GM19240 (cell line): Measurements from ENCODE around the gene SRPK3.
A peak's percentile ranks its signal among the peaks of the same experiment; 100 is the strongest.
"Not testable (repeated sequence)": the region's sequence is repeated elsewhere in the genome, so short reads cannot be mapped to it uniquely, and the experiment has no call there.

Source experiments
- DNase-seq: peaks from one replicate; pipeline ENCODE4 v3.0.0; 2011; ENCODE audit warnings: low spot score; ENCODE audit not compliant: insufficient read length

Gene SRPK3

DNA sequence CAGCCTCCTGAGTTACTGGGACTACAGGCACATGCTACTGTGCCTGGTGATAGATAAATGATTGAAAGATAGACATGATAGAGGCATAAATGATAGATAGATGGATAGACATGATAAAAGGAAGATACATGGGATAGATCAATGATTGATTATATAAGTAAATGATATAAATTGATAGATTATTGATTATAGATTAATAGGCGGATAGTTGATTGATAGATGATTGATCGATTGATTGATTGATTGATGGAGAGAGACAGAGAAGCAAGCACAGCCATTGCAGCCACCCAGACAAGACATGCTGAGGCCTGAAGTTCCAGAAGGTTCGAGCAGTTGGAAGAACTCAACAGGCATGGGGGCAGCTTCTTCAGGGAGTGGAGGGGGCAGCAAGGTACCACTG, 34.5 kb upstream of the SRPK3 start:
- no peak for DNase-seq

DNA sequence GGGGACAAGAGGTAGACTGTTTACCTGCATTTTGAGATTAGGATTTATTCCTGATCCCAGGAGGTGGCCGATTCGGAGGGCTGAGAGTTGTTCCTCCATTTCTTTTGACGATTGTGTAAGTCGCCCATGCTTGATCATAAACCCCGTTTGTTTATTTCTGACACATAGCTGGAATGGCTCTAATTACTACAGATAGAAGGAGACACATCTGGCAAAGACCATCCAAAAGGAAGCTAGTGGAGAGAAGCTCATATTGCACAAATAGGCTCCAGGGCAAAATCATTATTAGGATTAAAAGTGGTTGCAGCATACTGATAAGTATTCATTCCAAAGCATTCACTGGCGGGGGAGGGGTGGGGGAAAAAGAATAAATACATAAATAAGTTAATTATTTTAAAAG, 33.9 kb upstream of the SRPK3 start:
- DNase-seq, result not testable (repeated sequence)

DNA sequence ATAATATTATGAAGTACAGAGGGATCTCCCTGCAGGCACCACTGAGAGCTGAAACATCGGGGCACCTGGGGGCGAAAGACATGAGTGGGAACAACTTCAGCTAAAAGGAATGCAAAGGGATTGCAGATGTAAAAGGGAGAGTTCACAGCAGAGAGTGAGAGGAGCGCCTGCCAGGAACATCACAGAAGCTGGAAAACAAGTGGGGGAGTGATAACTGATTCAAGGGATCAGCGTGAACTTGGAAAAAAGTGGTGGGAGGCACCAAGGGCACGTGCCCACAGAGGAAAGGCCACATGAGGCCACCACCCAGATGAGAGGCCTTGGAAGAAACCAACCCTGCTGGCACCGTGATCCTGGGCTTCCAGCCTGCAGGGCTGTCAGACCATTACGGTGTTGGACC, 31.8 kb upstream of the SRPK3 start:
- not testable (repeated sequence) for DNase-seq

DNA sequence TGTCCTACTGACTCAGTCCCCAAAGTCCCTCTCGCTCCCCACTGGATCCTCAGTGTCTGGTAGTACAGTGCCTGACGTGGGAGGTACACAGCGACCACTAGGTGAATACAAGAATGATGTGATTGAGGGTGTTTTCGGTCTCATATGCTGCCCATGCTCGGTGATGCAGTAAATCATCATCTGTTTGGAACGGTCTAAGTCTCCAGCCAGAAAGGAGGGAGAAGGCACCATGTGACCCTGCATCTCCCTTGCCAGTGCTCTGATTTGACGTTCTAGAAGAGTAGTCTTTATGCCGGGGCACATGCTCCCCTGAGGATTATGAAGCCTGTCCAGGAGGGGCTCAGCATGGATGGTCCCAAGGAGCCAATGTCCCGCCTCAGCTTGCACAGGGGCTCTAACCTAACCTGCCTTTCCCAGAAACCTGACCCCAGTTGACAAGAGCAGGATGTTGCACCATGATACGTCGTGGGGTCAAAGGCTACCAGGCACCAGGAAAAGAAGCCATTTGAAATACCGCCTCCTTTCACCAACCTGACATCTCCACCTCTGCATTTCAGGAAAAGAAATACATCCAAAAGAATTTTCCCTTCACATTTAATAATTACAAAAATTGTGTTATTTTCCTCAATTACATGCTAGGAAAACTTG, 30.6 kb upstream of the SRPK3 start:
- no peak for DNase-seq

DNA sequence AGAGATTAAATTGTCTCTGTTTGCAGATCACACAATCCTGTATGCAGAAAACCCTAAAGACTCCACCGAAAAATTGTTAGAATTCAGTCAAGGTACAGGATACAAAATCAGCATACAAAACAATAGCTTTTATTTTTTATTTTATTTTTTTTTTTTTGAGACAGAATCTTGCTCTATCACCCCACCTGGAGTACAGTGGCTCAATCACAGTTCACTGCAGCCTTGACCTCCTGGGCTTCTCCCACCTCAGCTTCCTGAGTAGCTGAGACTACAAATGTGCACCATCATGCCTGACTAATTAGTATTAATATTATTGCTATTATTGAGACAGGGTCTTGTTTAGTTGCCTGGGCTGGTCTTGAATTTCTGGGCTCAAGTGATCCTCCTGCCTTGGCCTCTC, 25.7 kb upstream of the SRPK3 start:
- DNase-seq, result no peak

DNA sequence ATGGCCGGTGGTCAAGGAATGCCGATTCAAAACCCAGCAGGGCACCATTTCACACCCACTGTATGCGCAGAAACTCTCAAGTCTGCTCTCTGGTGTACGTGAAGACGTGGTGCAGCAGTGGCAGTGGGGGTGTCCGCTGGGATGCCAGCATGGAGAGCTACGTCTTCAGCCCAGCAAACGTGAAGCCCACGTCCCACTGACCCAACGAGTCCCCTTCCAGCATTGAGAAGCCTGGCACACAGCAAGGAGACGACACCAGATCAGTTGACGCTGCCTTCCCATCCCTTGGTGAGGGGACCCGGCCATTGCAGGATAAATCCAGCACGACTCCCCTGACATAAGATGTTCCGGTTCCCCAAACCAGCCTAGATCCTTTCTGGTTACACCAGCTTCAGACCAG, 19.0 kb upstream of the SRPK3 start:
- DNase-seq, result peak; percentile 1

DNA sequence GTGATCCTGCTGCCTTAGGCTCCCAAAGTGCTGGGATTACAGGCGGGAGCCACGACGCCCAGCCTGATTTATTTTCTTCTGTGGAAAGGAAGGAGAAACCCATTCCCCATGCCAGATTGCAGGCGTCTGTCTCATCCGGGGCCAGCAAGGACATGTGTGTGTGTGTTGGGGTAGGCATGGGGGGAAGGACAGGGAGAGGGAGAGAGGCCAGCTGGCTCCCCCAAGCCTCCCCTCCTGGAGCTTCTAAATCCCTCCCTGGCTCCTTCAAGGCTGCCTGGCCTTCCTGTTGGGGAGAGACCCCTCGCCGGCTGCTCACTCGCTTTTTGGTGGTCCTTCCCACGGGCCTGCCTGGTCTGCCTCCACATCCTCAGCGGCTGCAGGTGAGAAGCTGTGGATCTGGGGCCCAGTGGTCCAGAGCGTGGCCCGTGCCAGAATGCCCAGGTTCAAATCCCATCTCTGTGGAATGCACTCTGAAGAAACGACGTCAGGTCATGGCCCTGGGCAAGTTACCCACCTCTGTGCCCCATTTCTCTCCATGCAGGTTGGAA, 18.1 kb upstream of the SRPK3 start:
- DNase-seq, result no peak

DNA sequence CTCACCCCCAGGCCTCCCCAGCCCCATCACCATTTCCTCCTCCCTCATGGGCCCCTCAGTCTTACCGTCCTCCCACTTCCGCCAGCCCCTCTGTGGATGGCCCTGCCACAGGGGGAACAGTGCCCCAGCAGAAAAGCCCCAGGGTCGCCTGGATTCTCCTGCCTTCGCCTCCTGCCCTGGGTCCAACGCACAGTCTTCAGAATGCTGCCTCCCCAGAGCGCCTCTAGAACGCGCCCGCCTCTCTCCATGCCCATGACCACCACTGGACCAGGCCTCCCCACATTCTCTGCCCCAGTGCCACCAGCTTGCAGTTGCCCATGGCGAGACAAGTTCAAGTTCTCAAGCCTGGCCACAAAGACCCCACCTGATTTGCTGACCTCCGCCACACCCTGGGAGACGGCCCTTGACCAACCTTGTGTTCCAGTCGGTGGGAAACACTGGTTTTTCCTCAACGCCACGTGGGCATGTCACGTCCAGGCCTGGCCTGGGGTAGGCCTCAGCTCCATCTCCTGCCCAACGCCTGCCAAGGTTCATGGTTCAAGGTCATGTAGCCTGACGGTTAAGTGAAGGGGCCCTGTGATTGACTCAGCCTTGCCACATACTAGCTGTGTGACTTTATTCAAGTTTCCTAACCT, 17.4 kb upstream of the SRPK3 start:
- DNase-seq, result no peak

DNA sequence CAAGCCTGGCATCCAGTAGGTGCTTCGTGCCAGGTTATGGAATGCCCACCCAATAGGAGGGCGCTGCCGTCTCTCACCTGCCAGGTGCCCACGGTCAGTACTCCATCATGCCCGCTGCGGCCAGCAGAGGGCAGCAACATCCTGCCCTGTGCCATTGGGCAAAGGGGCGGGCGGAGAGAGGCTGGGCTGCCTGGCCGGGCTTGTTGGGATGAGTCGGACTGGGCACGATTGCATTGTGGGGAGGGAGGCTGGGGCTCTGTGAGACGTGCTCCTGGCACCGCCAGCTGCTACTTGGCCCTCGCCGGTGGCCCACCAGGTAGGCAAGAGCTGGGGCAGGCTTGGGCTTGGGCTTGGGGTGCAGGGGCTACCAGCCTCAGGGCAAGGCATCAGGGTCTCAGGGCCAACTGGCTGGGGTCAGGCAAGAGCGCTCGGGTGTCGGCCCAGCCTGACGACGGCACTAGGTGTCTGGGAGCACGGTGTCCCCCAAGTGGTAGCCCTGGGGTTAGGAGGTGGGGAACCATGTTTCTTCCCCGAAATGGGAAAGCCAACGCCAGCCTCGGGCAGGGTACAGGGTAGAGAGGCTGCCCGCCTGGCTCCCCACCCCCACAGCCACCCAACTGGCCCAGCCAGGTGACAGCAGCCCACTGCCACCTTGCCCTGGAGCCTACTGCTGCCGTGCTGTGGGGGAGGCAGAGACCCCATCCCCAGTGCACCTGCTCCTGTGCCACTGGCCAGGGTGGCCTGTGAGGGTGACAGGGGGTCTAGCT, 16.7 kb upstream of the SRPK3 start, which contains the start of gene PLXNB3:
Gene PLXNB3 (plus strand): TSS at position 261 of the 767 bp plus-strand sequence. CDS start 1,287 bp downstream, outside the sequence.
- peak; percentile 73 for DNase-seq

DNA sequence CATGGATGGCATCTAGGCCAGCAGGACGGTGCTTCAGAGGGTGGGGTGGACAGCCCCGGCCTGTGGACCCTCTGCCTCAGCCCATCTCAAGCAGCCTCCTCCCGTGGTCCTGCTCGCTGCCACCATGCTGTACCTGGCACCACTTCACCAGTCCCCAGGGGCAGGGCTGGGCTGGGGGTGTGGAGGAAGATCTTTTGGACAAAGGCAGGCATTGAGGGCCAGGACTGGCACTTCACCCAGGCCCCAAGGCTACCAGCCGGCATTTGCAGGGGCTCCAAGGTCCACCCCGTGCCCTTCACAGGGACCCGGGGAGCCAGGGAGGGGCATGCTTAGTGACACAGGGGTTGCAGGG, 16.1 kb upstream of the SRPK3 start:
- no peak for DNase-seq

DNA sequence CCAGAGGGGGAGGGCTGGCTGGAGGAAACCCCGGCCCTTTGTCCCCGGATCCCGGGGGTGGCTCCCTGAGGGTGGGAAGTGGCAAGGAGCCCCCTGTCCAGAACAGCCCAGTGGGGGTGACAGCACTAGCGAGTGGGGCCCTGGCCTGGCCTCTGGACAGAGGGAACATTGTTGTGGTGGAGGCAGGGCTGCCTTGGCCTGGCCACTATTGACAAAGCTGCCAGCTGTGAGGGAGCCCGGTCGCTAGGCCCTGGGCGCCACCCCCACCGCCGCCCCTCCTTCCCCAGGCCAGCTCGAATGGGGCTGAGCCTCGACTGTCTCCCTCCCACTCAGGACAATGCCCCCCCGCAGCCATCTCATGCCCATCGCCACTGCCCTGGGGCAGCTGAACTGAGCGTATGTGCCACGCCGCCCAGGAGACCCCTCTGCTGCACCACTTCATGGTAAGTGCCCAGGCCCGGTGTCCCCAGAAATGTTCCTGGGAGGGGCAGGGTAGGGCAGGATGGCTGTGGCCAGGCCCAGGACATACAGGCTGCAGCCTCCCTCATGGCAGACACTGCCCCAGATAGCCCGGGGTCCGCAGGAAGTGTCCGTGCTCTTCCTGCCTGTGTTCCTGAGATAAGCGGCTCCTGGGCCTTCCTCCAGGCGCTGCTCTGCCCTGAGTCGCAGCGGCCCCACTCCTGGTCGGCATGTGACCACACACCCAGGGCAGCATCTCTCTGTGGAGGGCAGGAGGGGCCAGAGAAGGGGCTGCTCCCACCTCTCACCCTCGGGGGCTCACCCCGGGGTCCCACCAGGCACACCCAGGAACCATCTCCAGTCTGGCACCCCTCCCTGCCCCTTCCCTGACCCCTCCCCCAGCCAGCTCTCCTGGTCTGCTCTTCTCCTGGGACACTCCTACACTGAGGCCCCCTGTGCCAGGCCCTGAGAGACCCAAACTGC, 15.4 kb upstream of the SRPK3 start:
- DNase-seq, result no peak

DNA sequence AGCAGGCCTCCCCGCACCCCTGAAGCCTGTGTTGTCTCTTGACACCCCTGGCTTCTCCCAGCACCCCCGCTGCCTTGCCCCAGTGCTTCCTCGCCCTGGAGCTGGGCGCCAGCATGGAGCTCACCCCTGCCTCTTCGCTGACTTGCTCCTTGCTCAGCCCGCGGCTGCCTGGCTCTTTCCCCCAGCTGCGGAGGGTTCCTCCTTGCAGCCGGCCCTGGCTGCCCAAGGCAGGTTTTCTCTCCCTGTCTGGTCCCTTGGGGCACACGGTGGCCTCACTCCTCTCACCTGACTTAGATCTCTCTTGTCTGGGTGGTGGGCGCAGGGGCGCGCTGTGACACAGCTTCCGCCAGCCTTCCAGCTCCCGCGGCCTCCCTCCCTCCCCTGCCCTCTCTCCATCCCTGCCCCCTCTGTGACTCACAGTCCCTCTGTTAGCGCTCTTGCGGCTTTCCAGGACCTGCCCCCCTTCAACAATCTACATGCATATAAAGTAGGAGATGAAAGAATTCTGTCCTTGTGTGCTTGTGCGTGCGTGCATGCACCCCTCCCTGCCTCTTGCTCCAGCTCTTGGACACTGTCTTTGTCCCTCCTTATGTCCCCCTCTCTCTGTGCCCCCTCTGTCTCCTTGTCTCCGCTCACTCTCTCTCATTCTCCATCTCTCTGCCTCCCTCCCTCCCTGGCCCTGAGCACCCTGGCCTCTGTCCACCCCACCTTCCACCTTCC, 14.6 kb upstream of the SRPK3 start:
- DNase-seq, result peak; percentile 4

DNA sequence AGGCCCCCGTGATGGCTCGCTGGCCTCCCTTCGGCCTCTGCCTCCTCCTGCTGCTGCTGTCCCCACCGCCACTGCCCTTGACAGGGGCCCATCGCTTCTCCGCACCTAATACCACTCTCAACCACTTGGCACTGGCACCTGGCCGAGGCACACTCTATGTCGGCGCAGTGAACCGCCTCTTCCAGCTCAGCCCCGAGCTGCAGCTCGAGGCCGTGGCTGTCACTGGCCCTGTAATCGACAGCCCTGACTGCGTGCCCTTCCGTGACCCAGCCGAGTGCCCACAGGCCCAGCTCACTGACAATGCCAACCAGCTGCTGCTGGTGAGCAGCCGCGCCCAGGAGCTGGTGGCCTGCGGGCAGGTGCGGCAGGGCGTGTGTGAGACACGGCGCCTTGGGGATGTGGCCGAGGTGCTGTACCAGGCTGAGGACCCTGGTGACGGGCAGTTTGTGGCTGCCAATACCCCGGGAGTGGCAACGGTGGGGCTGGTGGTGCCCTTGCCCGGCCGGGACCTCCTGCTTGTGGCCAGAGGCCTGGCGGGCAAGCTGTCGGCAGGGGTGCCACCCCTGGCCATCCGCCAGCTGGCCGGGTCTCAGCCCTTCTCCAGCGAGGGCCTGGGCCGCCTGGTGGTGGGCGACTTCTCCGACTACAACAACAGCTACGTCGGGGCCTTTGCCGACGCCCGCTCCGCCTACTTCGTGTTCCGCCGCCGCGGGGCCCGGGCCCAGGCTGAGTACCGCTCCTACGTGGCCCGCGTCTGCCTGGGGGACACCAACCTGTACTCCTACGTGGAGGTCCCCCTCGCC, 13.8 kb upstream of the SRPK3 start:
- no peak for DNase-seq

DNA sequence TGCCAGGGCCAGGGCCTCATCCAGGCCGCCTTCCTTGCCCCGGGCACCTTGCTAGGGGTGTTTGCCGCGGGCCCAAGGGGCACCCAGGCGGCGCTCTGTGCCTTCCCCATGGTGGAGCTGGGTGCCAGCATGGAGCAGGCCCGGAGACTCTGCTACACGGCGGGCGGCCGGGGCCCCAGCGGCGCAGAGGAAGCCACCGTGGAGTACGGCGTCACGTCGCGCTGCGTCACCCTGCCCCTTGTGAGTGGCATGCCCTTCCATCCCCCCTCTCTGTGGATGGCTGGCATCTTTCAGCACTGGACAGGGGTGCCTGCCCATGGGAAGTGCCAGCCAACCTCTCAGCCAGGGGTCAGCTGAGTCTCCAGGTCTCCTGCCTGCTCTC, 13.2 kb upstream of the SRPK3 start:
- DNase-seq, result no peak

DNA sequence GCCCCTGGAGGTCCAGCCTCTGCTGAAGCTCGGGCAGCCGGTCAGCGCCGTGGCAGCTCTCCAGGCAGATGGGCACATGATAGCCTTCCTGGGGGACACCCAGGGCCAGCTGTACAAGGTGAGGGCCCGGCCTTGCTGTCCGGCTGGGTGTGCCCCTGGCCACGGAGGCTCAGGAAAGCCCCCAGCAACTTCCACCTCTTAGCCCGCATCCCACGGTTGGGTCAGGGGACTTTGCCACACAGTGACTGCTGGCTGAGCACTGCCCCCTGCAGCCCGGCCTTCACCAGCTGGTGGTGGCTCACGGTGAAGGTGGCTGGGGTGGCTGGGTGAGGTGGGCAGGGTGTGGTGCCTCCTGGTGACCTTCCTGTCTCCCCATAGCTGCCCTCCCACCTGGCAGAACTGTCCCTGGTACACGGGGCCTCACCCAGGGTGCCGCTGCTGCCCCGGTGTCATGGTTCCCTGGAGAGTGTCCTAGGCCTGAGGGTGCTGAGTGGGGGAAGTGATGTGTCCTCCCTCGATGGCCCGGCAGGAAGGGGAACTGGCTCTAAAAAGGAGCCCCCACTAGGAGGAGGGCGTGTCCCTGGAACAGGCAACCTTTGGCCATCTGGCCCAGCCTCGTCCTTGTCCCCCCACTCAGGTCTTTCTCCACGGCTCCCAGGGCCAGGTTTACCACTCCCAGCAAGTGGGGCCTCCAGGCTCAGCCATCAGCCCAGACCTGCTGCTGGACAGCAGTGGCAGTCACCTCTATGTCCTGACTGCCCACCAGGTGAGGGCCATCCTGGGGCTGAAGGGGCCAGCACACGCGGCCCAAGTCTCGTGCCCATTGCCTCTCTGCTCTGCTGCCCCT, 12.3 kb upstream of the SRPK3 start:
- DNase-seq, result peak; percentile 3

DNA sequence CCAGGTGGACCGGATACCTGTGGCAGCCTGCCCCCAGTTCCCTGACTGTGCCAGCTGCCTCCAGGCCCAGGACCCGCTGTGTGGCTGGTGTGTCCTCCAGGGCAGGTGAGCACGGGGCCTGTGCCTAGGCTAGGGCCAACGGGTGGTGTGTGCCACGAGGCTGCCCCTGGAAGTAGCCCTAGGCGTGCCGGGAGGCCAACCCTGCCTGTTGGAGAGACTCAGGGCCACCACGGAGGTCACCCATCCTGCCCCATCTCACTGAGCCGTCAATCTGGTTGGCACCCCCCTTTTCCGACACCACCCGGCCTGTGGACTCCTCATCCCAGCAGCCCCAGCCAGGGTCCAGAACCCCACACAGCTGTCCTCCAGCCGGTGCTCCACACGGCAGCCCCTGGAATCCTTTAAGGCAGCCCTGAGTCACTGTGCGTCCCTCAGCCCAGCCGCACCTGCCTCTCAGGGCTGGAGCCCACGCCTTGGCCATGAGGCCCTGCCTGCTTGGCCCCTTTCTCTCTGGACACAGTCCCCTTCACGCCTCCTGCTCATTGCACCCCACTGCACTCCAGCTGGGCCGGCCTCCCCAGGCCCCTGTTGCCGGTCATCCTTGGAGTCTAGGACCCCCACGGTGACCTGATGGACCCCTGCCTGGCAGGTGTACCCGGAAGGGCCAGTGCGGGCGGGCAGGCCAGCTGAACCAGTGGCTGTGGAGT, 11.5 kb upstream of the SRPK3 start:
- no peak for DNase-seq

DNA sequence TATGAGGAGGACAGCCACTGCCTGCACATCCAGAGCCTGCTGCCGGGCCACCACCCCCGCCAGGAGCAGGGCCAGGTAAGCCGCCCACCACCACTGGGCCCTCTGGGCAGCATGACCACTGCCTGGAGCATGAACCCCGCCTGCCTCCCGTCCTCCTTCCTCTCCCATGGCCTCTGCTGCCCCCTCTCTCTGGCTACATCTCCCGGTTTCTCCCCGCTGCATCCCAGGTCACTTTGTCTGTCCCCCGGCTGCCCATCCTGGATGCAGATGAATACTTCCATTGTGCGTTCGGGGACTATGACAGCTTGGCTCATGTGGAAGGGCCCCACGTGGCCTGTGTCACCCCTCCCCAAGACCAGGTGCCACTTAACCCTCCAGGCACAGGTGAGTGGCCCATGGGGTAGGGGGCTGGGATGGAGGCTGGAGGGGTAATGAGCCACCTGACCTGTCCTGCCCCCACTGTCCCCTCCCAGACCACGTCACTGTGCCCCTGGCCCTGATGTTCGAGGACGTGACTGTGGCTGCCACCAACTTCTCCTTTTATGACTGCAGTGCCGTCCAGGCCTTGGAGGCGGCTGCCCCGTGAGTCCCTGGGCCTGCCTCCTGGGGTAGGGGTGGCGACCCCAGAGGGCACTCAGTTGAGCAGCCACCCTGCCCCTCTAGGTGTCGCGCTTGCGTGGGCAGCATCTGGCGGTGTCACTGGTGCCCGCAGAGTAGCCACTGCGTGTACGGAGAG, 10.8 kb upstream of the SRPK3 start:
- peak; percentile 6 for DNase-seq
